Kidney epithelial cell (primary cell): ENCODE measurements around the gene GPC1. TPM values are rescaled to one million over a fixed set of nuclear protein-coding genes. Genes with fewer than 3 reads are reported as not detected.
A peak's percentile ranks its signal among the peaks of the same experiment; 100 is the strongest.

ENCODE experiments used
- DNase-seq: peaks from one replicate; pipeline ENCODE4 v3.0.0-alpha.2; 2010; ENCODE audit warnings: low read depth
- H3K27me3 ChIP-seq: 2 replicates; pipeline ENCODE4 v1.6.0; 2011; ENCODE audit warnings: low read length; ENCODE audit not compliant: control insufficient read depth, insufficient read depth
- H3K36me3 ChIP-seq: 2 replicates; pipeline ENCODE4 v1.5.1; 2011; ENCODE audit warnings: low read length; ENCODE audit not compliant: control insufficient read depth, insufficient read depth
- H3K4me3 ChIP-seq: 2 replicates; pipeline ENCODE4 v1.5.1; 2011; ENCODE audit warnings: low read depth, mild to moderate bottlenecking, control low read depth, low read length
- CTCF ChIP-seq: IDR thresholded peaks from 2 replicates; pipeline ENCODE4 v1.5.1; 2011; ENCODE audit warnings: mild to moderate bottlenecking, moderate library complexity, low read length, control low read depth, inconsistent platforms; ENCODE audit not compliant: insufficient read depth, poor library complexity, severe bottlenecking
- total RNA-seq: library from RNA; depleted of rRNA; stranded (reverse); fragments of >200 nt; gene quantifications from 2 replicates; pipeline ENCODE4 v1.2.3, GENCODE V29; 2015

Gene GPC1
- total RNA-seq, 1 donor from 2014 or later = 75.2 TPM

DNA sequence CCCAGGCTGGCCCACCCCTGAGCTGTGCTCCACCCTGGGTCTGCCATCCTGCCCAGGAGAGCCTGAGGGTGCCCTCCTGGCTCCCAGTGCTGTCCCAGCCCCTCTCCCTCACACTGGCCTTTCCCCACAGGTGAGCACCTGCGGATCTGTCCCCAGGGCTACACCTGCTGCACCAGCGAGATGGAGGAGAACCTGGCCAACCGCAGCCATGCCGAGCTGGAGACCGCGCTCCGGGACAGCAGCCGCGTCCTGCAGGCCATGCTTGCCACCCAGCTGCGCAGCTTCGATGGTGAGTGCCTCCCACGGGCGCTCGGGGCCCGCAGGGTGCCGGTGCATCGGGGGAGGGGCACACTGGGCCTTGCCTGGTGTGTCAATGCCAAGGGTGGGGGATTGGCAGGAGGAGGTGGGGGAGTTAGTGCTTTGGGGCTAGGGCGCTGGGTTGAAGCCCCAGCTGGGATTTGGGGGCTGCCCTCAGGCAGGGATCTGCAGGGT, 23.5 kb downstream of the GPC1 start:
- no peak for DNase-seq
- TF ChIP-seq CTCF = no peak
- Histone ChIP-seq H3K27me3 (peaks cover 23% of the 10 kb centered on the region), H3K4me3 (no peak overlapping the region), H3K36me3 (no peaks in the 10 kb centered on the region)

GRCh38 chr2:240459401-240460252, 24.2 kb downstream of the GPC1 start:
- DNase-seq = no peak
- Histone ChIP-seq H3K4me3 (no peak overlapping the region), H3K36me3 (no peaks in the 10 kb centered on the region), H3K27me3 (peaks cover 16% of the 10 kb centered on the region)
- no peak for TF ChIP-seq CTCF

GRCh38 chr2:240460253-240460711, 24.8 kb downstream of the GPC1 start:
- no peak overlapping the region for H3K4me3 ChIP-seq
- DNase-seq = no peak
- TF ChIP-seq CTCF = no peak
- no peaks in the 10 kb centered on the region for H3K36me3 ChIP-seq
- H3K27me3 ChIP-seq = peaks cover 10% of the 10 kb centered on the region

GRCh38 chr2:240460781-240461431, 25.4 kb downstream of the GPC1 start:
- TF ChIP-seq CTCF = peak; percentile 14

DNA sequence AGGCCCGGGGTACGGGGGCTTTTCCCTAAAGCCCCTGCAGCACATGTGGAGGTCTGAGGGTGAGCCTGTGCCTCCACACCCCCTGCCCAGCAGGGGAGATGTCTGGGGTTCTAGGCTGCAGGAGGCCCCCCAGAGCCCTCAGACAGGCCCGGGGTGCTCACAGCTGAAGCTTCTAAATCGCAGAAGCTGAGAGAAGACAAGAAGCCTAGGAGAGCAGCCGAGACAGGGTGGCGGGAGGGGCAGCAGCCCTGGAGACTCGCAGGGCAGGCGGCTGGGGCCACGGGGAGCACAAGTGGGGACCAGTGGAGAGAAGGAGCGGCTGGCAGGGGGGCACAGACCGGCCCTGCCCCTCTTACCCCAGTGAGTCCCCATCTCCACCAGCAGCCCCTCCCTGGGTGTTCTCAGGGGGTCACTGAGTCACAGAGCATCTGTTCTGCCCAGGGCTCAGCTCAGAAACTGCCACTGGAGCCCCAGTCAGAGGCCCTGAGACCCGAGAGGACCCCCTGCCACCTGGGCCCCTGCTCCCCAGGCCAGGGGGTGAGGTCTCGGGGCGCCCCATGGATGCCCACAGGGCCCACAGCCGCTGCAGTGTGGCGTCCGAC, 26.1 kb downstream of the GPC1 start:
- H3K36me3 ChIP-seq = no peaks in the 10 kb centered on the region
- H3K4me3 ChIP-seq = no peak overlapping the region
- DNase-seq = no peak
- no peak for TF ChIP-seq CTCF
- no peaks in the 10 kb centered on the region for H3K27me3 ChIP-seq

More at GRCh38 chr2:240460781-240461431, 25.4 kb downstream of the GPC1 start:
- DNase-seq = no peak
- H3K27me3 ChIP-seq = peaks cover 4% of the 10 kb centered on the region
- H3K4me3 ChIP-seq = no peak overlapping the region
- H3K36me3 ChIP-seq = no peaks in the 10 kb centered on the region
